Activated naive CD4-positive, alpha-beta T cell treated with anti-CD3 and anti-CD28 coated beads, Interleukin-2, amount 50 U/mL, for 72 hours (primary cell): Measurements from ENCODE around the gene TNFAIP8. TPM values are rescaled to one million over a fixed set of nuclear protein-coding genes. Genes with fewer than 3 reads are reported as not detected.

Source experiments
- ATAC-seq, 2 donors: fragments of 150-1000 bp; cut with Tn5 transposase; 2 replicates each; pipeline ENCODE4 v1.10.0; 2021; ENCODE audit warnings: mild to moderate bottlenecking in 2 of 2, moderate library complexity in 2 of 2
- DNase-seq, 2 donors: peaks; one replicate each; pipeline ENCODE4 v3.0.0; 2021 to 2022; ENCODE audit warnings: low spot score in 2 of 2
- H3K27ac Mint-ChIP-seq, 2 donors: one replicate each; pipeline ENCODE4 v1.8.0; 2022; ENCODE audit warnings: mild to moderate bottlenecking in 2 of 2, mixed read lengths in 2 of 2
- H3K36me3 Mint-ChIP-seq, 2 donors: one replicate each; pipeline ENCODE4 v1.8.0; 2022; ENCODE audit warnings: mixed read lengths in 2 of 2
- H3K9me3 Mint-ChIP-seq, 2 donors: one replicate each; pipeline ENCODE4 v1.8.0; 2022; ENCODE audit warnings: mixed read lengths in 2 of 2
- total RNA-seq, 2 donors: library from RNA; stranded (reverse); gene quantifications; one replicate each; pipeline ENCODE4 v1.2.3, GENCODE V29; 2022

Gene TNFAIP8
- total RNA-seq, 2 donors from 2014 or later, result 110 to 146 TPM

DNA sequence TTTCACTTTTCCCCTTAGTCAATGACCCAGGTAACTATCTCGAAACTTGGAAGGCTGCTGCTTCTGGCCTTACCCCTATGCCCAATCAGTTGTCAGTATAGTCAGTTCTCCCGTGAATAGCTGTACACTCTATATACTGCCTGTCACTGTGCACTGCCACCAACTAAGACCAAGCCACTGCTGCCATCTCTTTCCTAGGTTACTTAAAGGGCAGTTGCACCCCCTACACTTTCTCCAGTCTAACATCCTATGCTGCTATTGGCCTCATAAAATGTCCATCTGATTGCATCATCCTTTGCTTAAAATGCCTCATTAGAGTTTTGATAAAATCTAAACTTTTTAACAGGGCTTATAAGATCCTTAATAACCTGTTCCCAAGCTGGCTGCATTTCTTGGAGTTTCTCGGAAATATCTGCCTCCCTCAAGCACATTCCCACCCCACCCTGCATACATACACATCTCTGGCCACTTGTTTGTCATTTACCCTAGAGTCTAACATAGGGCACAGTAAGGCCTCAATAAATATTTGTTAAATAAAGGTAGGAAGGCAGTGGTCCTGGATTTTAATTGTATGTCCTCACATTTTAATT is 32.8 kb upstream of the TNFAIP8 start:
- Mint-ChIP-seq H3K9me3 (no peaks in the 10 kb centered on the region), H3K27ac (peak overlapping the region; percentile 86 to 94), H3K36me3 (peaks cover 0 to 16% of the 10 kb centered on the region in 2 donors)
- peak; percentile 71 to 77 for ATAC-seq
- DNase-seq, result no peak

DNA sequence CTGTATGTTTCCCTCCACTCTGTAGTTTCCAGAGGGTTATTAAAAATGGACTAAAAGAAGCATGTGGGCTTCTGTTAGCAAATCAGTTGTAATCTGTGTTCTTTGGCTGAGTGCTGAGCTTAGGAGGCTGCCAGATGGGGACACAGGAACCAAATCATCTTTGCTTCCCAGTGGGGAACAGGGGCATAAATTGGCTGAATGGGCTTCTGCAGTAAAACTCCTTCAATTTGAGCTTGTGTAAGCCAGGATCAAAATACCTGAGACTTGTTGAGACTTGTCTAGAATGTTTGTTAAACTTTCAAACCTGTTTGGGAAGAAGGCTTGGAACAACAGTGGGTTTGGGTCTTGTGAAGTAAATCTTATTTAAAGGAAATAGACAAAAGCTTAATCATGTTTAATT is 32.2 kb upstream of the TNFAIP8 start:
- Mint-ChIP-seq H3K27ac (peak overlapping the region; percentile 86 to 94), H3K9me3 (no peaks in the 10 kb centered on the region), H3K36me3 (peaks cover 0 to 16% of the 10 kb centered on the region in 2 donors)
- DNase-seq (no peak), ATAC-seq (no peak)

GRCh38 chr5:119324842-119325241 is 31.0 kb upstream of the TNFAIP8 start:
- H3K36me3 Mint-ChIP-seq, result peaks cover 0 to 16% of the 10 kb centered on the region in 2 donors
- peak overlapping the region in 1 of 2 donors; percentile 48 for H3K27ac Mint-ChIP-seq
- DNase-seq, result no peak
- H3K9me3 Mint-ChIP-seq, result no peaks in the 10 kb centered on the region
- ATAC-seq, result no peak

DNA sequence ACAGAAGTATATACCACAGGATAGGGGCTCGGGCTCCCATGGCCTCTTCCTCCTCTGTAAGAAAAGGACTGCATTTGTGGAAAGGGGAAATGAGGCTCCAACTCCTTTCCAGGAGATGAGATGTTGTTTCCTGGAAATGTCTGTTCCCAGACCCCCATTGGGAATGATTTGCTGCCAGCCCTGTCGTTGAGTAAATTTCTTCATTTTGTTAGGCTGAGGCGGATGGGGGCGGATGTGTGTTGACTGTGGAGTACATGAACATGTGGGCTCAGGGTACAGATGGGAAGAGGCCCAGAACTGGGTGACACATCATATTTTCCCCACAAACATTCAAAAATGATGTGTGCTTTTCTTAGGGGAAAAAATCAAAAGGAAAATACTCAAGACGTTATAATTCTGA is 28.8 kb upstream of the TNFAIP8 start:
- DNase-seq (no peak), ATAC-seq (peak; percentile 38 to 56)
- peak overlapping the region; percentile 90 to 97 for H3K27ac Mint-ChIP-seq
- H3K36me3 Mint-ChIP-seq, result peaks cover 0 to 23% of the 10 kb centered on the region in 2 donors
- no peaks in the 10 kb centered on the region for H3K9me3 Mint-ChIP-seq

DNA sequence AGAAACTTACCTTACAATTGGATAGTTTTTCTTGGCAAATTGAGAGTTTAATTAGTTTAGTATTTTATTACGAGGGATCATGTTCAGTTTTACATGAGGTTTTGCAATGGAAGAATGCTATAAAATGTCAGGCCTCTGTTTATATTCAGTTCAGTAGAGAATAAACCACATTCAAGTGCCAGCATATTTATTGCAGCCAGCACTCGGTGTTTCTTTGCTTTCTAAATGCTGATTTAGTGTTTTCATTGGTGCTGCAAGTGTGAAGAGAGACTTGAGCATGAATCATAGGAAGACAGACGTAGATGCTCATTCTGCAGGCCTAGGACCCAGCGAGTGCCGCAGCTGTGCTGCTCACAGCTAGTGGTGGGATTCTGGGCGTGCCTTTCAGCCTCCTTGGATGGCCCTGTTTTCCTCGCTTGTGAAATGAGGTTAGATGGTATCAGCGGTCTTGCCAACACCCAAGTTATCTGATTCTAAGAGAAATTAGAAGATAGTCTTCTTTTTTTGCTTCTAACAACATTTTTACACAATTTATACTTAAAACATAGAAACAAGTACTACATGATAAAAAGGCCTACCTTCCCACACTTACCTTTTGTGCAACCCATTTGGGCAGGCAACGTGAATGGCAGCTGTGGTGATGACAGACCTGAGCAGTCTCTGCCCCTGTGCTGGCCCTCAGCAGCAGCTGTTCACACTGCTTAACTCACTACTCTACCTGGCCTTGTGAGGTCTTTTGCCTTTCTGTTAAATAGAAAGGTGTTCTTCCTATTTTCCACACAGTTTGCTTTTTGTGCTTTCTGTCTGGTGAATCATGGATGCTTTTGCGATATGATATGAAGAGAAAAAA is 26.8 kb upstream of the TNFAIP8 start:
- ATAC-seq (peak; percentile 56 to 59), DNase-seq (no peak)
- peak overlapping the region; percentile 90 to 97 for H3K27ac Mint-ChIP-seq
- H3K36me3 Mint-ChIP-seq, result peaks cover 0 to 23% of the 10 kb centered on the region in 2 donors
- H3K9me3 Mint-ChIP-seq, result no peaks in the 10 kb centered on the region

GRCh38 chr5:119329666-119330065 is 26.2 kb upstream of the TNFAIP8 start:
- ATAC-seq, result no peak
- Mint-ChIP-seq H3K9me3 (no peaks in the 10 kb centered on the region), H3K36me3 (peaks cover 0 to 23% of the 10 kb centered on the region in 2 donors), H3K27ac (peak overlapping the region; percentile 90 to 97)
- DNase-seq, result no peak

DNA sequence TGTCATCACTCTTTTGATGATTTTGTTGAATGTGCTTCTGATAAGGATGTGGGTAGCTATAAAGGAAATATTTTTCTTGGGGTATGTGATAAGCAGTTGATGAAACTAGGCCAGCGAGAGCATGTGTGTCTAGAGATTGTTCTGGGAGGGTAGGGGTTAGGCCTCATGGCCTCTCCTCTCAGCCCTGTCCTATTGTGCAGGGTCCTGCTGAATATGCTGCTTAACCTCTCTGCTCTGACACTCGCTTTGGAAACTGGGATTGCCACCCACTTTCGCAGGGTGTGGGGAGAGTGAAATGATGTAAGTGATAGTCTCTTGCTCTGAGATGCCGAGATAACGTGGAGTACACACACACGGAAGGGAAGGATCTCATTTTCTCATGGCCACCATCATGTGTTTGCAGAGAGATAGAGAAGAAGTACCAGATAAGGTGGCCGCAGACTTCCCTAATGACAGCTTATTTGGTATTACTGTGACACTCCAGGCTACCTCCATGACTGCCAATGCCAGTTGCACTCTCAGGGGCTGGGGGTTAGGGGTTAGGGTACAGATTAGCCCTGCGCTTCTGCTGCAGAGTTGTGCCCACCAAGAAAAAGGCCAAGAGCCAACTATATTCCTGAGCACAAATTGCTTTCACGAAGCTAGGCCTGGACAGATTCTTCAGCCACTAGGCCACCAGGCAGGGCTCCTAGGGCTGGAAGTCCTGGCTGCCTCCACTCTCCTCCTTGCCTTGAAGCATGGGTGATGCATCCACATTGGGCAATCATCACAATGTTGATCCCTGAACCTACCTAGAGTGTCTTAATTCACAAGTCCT is 25.2 kb upstream of the TNFAIP8 start:
- no peaks in the 10 kb centered on the region for H3K9me3 Mint-ChIP-seq
- DNase-seq, result no peak
- peaks cover 0 to 23% of the 10 kb centered on the region in 2 donors for H3K36me3 Mint-ChIP-seq
- peak overlapping the region; percentile 90 to 97 for H3K27ac Mint-ChIP-seq
- ATAC-seq, result peak; percentile 16 to 40

GRCh38 chr5:119331566-119332095 is 24.2 kb upstream of the TNFAIP8 start:
- ATAC-seq, result no peak
- Mint-ChIP-seq H3K36me3 (peaks cover 0 to 14% of the 10 kb centered on the region in 2 donors), H3K9me3 (no peaks in the 10 kb centered on the region), H3K27ac (peak overlapping the region; percentile 90 to 99)
- DNase-seq, result no peak

DNA sequence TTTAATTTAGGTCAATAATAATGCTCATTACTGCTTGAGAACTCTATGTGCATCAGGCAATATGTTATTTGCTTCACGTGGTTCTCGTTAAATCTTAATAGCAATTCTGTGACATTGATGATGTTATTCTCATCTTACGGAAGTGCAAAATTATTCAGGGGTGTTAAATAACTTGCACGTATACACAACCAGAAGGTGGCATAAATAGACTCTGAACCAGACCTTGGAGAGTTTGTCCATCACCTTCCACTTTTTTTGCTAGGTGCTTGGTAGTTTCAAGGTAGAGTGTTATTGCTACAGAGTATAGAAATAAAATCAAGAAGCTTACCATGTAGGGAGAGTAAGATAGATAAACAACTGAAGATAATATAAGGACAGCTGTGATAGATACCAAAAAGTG is 23.6 kb upstream of the TNFAIP8 start:
- DNase-seq (no peak), ATAC-seq (no peak)
- peaks cover 0 to 14% of the 10 kb centered on the region in 2 donors for H3K36me3 Mint-ChIP-seq

GRCh38 chr5:119332978-119333401 is 22.8 kb upstream of the TNFAIP8 start:
- peak overlapping the region; percentile 90 to 99 for H3K27ac Mint-ChIP-seq
- peaks cover 0 to 14% of the 10 kb centered on the region in 2 donors for H3K36me3 Mint-ChIP-seq
- ATAC-seq (peak; percentile 0 to 2), DNase-seq (no peak)
- H3K9me3 Mint-ChIP-seq, result no peaks in the 10 kb centered on the region

More for the DNA sequence above, 23.6 kb upstream of the TNFAIP8 start:
- H3K9me3 Mint-ChIP-seq, result no peaks in the 10 kb centered on the region
- H3K27ac Mint-ChIP-seq, result peak overlapping the region; percentile 90 to 99

DNA sequence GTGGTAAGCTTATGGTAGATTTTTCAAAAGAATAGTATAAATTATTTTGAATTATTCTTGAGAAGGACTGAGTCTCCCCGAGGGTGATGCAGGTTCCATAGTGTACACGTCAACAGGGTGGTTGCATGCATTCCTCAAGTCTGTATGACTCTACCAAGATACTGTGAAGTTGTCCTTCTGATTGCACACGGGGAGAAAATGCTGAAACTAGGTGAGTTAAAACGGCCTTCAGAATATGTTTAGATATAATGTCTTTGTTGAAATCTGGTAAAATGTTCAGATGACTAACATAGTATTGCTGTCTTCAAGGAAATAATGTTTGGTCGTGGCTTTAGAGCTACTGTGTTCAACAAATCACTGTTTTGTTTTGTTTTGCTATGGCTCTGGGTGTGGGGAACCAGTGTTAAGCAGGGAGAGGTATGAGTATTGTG is 22.4 kb upstream of the TNFAIP8 start:
- DNase-seq (no peak), ATAC-seq (peak; percentile 58 to 80)
- peak overlapping the region; percentile 90 to 99 for H3K27ac Mint-ChIP-seq
- no peaks in the 10 kb centered on the region for H3K9me3 Mint-ChIP-seq
- H3K36me3 Mint-ChIP-seq, result peaks cover 0 to 14% of the 10 kb centered on the region in 2 donors

DNA sequence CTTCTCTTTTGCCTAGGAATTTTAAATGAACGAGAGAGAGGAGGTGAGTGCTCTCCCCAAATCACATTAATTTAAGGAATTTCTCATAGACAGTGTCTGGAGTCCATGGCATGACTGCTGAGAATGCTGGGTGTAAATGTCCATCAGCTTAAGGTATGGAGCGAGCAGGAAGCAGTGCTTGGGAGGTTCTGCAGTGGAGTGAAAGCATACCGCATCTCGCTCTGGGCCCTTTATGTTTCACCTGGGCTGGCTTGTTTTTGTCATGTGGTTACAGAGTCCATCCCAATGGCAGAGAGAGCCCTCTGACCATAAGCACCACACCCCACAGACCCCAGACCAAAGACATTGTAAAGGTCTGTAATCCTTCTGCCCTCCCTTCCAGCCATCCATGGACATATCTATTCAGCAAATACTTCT is 20.6 kb upstream of the TNFAIP8 start:
- Mint-ChIP-seq H3K27ac (peak overlapping the region; percentile 90 to 99), H3K9me3 (no peaks in the 10 kb centered on the region), H3K36me3 (peaks cover 0 to 13% of the 10 kb centered on the region in 2 donors)
- ATAC-seq (no peak), DNase-seq (no peak)

- Mint-ChIP-seq H3K27ac (peak overlapping the region; percentile 90 to 99), H3K36me3 (peaks cover 0 to 6% of the 10 kb centered on the region in 2 donors), H3K9me3 (no peaks in the 10 kb centered on the region)
- ATAC-seq, result no peak
- DNase-seq, result no peak
These were observed 19.6 kb upstream of the TNFAIP8 start for GRCh38 chr5:119336262-119336661.

GRCh38 chr5:119336845-119337580 is 18.8 kb upstream of the TNFAIP8 start:
- Mint-ChIP-seq H3K9me3 (no peaks in the 10 kb centered on the region), H3K27ac (peak overlapping the region; percentile 96 to 99), H3K36me3 (no peaks in the 10 kb centered on the region)
- ATAC-seq (no peak), DNase-seq (no peak)

GRCh38 chr5:119338326-119338946 is 17.4 kb upstream of the TNFAIP8 start:
- no peaks in the 10 kb centered on the region for H3K36me3 Mint-ChIP-seq

More at GRCh38 chr5:119338326-119338946, 17.4 kb upstream of the TNFAIP8 start:
- DNase-seq, result no peak
- Mint-ChIP-seq H3K27ac (peak overlapping the region; percentile 96 to 97), H3K9me3 (no peaks in the 10 kb centered on the region)
- no peak for ATAC-seq
